Dermis blood vessel endothelial cell (primary cell): ENCODE data around the gene LEKR1. TPM values are rescaled to one million over a fixed set of nuclear protein-coding genes. Genes with fewer than 3 reads are reported as not detected.

Experiments used
- DNase-seq: peaks from one replicate; pipeline ENCODE4 v3.0.0; 2010
- total RNA-seq: library from RNA; depleted of rRNA; stranded (reverse); fragments of >200 nt; gene quantifications from 2 replicates; pipeline ENCODE4 v1.2.3, GENCODE V29; 2014

LEKR1 gene
- total RNA-seq, 1 donor from 2014 or later = 0.17 TPM

- DNase-seq = no peak
These were observed 260.1 kb downstream of the LEKR1 start for GRCh38 chr3:157086060-157086750.

DNA sequence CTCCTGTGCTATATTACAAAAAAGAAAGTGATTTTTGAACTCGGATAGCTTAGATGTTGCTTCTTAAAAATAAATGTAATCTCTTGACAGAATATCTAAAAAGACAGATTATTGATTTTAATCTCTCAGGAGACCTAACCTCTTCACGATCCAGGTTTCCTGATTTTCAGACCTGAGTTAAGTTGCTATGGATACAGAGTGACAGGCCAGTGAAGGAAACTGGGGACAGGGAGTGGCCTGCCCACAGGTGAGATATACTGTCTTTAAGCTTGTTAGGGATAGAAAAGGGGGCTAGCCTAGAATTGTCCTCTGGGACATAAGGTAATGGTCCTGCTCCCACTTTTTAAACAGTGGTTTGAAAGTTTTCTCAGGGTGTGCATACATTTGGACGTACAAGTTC, 260.6 kb downstream of the LEKR1 start:
- DNase-seq = no peak

- DNase-seq = no peak
These were observed 261.2 kb downstream of the LEKR1 start for GRCh38 chr3:157087373-157087772.

GRCh38 chr3:157087780-157088600, 261.8 kb downstream of the LEKR1 start:
- peak; percentile 21 for DNase-seq

DNA sequence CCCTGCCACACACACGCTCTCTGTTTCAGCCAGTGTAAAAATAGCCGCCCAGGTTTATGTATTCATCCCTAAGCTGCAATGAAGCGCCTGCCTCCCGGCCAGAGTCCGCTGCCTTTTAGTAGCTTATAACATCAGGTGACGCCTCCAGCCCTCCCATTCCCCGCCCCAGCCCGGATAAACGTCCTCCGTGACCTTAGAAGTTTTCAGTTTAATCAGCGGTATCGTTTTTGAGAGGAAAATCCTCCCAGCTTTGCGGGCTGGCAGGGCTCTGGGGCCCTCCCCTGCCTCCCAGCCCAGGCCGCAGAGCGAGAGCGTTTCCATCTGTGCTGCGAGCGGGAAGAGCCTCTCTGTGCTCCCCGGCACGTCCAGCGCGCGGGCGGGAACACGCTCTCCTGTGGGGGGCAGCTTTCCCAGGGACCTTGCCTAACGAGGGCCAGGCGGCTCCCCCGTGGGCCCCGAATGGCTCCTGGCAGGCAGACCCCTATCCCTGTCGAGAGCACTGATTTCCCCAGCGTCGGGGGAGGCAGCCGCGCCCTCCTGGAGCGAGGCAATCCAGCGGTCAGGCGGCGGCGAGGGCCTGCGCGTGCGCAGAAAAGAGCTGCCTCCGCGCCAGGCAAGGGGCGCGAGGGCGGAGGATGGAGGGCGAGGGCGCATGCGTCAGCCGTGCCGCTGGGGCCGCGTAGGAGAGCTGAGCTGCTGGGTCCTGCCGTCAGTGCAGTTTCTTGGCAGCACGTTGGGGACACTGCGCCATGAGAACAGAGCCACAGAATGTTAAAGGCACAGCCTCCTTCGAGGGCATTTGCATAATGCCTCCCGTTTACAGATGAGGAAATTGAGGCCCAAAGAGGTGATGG, 262.7 kb downstream of the LEKR1 start:
- DNase-seq = peak; percentile 96

GRCh38 chr3:157089455-157090221, 263.5 kb downstream of the LEKR1 start:
- peak; percentile 69 for DNase-seq

DNA sequence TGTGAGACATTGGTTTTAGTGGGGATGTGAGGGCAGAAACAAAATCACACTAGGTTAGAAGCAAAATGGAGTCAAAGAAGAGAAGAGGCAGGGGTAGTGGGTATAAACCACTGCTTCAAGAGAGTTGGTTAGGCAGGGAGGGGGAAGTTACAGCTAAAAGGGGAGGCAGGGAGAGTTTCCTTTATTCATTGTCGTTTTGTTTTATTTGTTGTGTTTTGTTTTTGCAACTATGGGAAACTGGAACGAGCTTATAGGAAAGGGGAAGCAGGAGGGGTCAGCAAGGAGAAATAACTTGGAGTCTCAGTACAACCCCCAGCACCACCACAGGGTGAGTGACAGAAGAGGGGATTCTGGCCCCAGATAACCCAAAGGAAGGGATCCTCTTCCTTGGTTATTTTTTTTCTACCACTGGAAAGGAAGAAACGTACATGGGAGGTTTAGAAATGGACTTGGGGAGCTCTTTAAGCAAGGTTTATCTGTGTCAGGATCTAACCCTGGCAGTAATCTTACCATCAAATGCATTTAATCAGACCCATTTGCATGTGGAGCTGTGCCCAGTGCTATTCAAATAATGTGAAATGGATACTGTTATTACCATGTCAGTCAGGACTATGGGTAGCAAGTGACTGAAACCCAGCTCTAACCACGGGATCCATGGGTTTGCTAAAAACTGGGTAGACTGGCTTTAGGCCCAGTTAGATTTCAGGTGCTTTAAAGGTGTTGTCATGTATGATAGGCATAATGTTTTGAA, 265.1 kb downstream of the LEKR1 start:
- no peak for DNase-seq

DNA sequence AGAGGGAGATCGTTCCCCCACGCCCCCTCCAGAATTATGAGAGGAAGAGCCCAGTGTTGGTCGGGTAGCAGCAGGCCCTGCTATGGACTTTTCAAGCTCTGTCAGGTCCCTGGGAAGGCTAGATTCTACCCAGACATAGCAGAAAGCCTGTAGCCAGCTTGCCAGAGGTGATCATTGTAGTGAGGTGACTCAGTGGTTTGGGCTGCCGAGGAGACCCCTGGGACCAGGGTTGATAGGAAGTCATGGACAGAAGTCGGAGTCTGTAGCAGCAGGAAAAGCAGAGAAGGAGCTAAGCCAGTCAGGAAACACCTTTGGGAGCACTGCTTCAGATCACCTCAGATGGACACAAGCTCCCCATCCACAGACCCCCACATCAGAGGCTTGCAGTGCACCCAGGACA, 266.1 kb downstream of the LEKR1 start:
- DNase-seq = no peak

GRCh38 chr3:157093096-157093495, 266.9 kb downstream of the LEKR1 start:
- no peak for DNase-seq

GRCh38 chr3:157094301-157094700, 268.1 kb downstream of the LEKR1 start:
- no peak for DNase-seq

DNA sequence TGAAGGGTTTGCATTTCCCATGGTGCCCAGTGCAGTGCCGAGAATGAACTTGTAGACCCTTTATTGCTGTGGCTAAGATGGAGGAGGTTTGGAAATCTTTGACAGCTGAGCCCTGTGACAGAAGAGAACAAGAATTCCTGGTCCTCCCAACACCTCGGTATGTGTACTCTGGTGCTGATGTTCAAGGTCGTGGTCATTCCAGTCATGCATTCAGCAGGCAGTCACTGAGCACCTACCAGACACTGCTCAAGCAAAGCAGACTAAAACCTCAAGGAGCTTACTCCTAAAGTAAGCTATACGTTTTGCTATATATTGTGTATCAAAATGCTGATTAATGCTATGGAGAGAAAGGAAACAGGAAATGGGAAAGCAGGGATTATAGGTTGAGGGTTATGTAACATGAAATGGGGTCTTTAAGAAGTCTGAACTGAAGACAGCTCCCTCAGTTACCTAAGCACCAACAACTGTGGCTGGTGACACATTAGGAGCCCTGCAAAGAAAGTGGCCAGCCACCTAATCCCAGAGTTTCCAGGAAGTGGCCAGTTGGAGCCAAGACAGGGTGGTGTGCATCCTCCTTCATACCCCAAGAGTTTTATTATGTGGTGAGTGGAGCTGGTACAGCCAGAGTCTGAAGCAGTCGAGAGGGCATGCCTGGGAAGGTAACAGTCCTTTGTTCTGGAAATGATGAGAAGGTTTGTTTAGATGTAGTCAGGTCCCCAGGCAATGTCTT, 268.8 kb downstream of the LEKR1 start:
- no peak for DNase-seq

Other genes starting within 250 kb of the LEKR1 start
- gene TIPARP, start 151.8 kb upstream of the LEKR1 start, total RNA-seq = 23.1 and 31.7 TPM in 2 replicates